GM12878 (cell line): ENCODE data around the gene ZNF827. TPM values are rescaled to one million over a fixed set of nuclear protein-coding genes. Genes with fewer than 3 reads are reported as not detected.

ENCODE experiments used
- CBFB ChIP-seq: IDR thresholded peaks from 2 replicates; pipeline ENCODE4 v1.6.1; 2016; ENCODE audit warnings: antibody characterized with exemption, low read depth
- IKZF1 ChIP-seq: fragments of 450-650 bp; conservative IDR thresholded peaks from 2 replicates; pipeline ENCODE4 v1.6.1; 2017; ENCODE audit warnings: antibody characterized with exemption, mild to moderate bottlenecking
- JUND ChIP-seq: IDR thresholded peaks from 2 replicates; pipeline ENCODE4 v1.6.1; 2012; ENCODE audit warnings: low read depth, mild to moderate bottlenecking, low read length, improper control_type of control experiment, moderate library complexity
- MXI1 ChIP-seq: fragments of 150-350 bp; IDR thresholded peaks from 2 replicates; pipeline ENCODE4 v1.6.1; 2011; ENCODE audit warnings: low read depth, mild to moderate bottlenecking, inconsistent platforms, low read length, improper control_type of control experiment
- RELA ChIP-seq: fragments of 450-650 bp; IDR thresholded peaks from 2 replicates; pipeline ENCODE4 v1.8.0; 2014; ENCODE audit warnings: borderline replicate concordance; ENCODE audit not compliant: partially characterized antibody
- RUNX3 ChIP-seq: IDR thresholded peaks from 2 replicates; pipeline ENCODE4 v1.6.1; 2012; ENCODE audit warnings: low read length, inconsistent platforms
- SIX5 ChIP-seq: IDR thresholded peaks from 2 replicates; pipeline ENCODE4 v1.6.1; 2011; ENCODE audit warnings: mild to moderate bottlenecking, low read depth, low read length, moderate library complexity; ENCODE audit not compliant: severe bottlenecking
- SREBF2 ChIP-seq: IDR thresholded peaks from 2 replicates; pipeline ENCODE4 v1.6.1; 2012; ENCODE audit warnings: mild to moderate bottlenecking, low read length
- WRNIP1 ChIP-seq: IDR thresholded peaks from 2 replicates; pipeline ENCODE4 v1.6.1; 2011; ENCODE audit warnings: low read depth, low read length, improper control_type of control experiment, borderline replicate concordance
- ZBED1 ChIP-seq: IDR thresholded peaks from 2 replicates; pipeline ENCODE4 v1.6.1; 2016; ENCODE audit warnings: borderline replicate concordance
- ZNF622 ChIP-seq: fragments of 450-650 bp; IDR thresholded peaks from 2 replicates; pipeline ENCODE4 v1.6.1; 2017; ENCODE audit warnings: mild to moderate bottlenecking, inconsistent platforms
- polyA plus RNA-seq, 11 experiments: library from polyadenylated mRNA; depleted of rRNA in 4 of 11; unstranded in 6 of 11; stranded (reverse) in 5 of 11; fragments of >200 nt; fragmentation: Nextera tagmentation in 4 of 11; fragmentation: Illumina TruSeq in 1 of 11; extraction: Ambion mirVana in 4 of 11; extraction: Trizol in 1 of 11; gene quantifications; 1 replicate in 1 of 11; 2 replicates in 10 of 11; pipeline versions ENCODE4 v1.2.1 to v1.2.3, GENCODE V29; 2011 to 2016; ENCODE audit warnings: inconsistent platforms in 2 of 11, missing spikeins in 2 of 11, low read depth in 1 of 11
- total RNA-seq, 4 experiments: library from RNA; depleted of rRNA in 3 of 4; stranded (reverse); fragments of >200 nt in 3 of 4; fragmentation: Illumina TruSeq in 1 of 4; extraction: Trizol in 1 of 4; gene quantifications; 2 replicates each; pipeline versions ENCODE4 v1.2.1 to v1.2.3, GENCODE V29; 2013 to 2021
- TF ChIP-seq, protein P1 (sequence below): IDR thresholded peaks from 2 replicates; pipeline ENCODE4 v1.6.1; 2012; ENCODE audit warnings: low read length, inconsistent platforms
- TF ChIP-seq, protein P2 (sequence below): IDR thresholded peaks from 2 replicates; pipeline ENCODE4 v1.6.1; 2011; ENCODE audit warnings: low read depth, mild to moderate bottlenecking, low read length, moderate library complexity, borderline replicate concordance; ENCODE audit errors: extremely low read depth
- TF ChIP-seq, protein P3 (sequence below): fragments of 450-650 bp; conservative IDR thresholded peaks from 2 replicates; pipeline ENCODE4 v1.6.1; 2017; ENCODE audit warnings: mild to moderate bottlenecking, moderate library complexity
- TF ChIP-seq, protein P4 (sequence below): fragments of 450-650 bp; formaldehyde crosslinking; IDR thresholded peaks from 2 replicates; pipeline ENCODE4 v1.4.0; 2022; ENCODE audit warnings: mild to moderate bottlenecking, moderate library complexity
- TF ChIP-seq, protein P5 (sequence below): fragments of 450-650 bp; IDR thresholded peaks from 2 replicates; pipeline ENCODE4 v1.6.1; 2017; ENCODE audit warnings: mild to moderate bottlenecking, moderate library complexity
- TF ChIP-seq, protein P6 (sequence below): IDR thresholded peaks from 2 replicates; pipeline ENCODE4 v1.6.1; 2011; ENCODE audit warnings: low read depth, low read length, improper control_type of control experiment, borderline replicate concordance

ZNF827 gene
- total and polyA plus RNA-seq, 10 of the 15 experiments (the other 5 are each of a cell fraction or from before 2014, with no cell fraction given), result 3.8 to 31.5 (median 13.6) TPM

DNA sequence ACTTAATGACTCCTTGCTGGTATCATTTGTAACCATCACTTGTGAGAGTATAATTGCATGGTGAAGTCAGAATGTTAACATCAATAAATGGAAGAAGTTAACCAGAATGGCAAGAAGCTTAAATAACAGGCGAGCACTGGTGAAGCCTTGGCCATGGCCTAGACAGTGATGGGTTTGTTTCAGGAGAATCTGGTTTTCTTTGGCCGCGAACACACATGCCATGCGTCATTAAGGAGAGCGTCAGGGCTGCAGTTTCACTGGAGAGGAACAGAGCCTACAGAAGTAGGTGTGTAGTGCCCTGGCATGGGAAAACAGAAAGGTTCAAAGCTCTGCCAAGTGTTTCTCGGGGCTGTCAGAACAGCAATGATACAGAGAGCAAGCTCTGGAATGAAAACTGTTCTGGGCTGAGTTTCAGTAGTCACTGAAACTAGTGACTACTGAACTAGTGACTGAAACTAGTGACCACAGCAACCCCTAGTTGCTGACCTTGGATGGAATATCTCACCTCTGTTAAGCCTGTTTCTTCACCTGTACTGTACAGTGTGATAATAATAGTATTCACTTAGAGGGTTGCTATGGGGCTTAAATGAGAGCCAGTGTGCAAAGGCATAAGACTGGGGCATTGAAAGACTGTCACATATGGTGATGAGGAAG, 164.9 kb downstream of the ZNF827 start (continued):
- TF ChIP-seq SIX5 (no peak), RUNX3 (peak; percentile 89), ZBED1 (no peak), IKZF1 (no peak), JUND (no peak), SREBF2 (no peak), ZNF622 (no peak), RELA (no peak), WRNIP1 (no peak), CBFB (no peak), MXI1 (no peak)
- TF ChIP-seq, protein P1, sequence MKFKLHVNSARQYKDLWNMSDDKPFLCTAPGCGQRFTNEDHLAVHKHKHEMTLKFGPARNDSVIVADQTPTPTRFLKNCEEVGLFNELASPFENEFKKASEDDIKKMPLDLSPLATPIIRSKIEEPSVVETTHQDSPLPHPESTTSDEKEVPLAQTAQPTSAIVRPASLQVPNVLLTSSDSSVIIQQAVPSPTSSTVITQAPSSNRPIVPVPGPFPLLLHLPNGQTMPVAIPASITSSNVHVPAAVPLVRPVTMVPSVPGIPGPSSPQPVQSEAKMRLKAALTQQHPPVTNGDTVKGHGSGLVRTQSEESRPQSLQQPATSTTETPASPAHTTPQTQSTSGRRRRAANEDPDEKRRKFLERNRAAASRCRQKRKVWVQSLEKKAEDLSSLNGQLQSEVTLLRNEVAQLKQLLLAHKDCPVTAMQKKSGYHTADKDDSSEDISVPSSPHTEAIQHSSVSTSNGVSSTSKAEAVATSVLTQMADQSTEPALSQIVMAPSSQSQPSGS, result no peak; the same call in 1 of the 2 replicates
- TF ChIP-seq, protein P2, sequence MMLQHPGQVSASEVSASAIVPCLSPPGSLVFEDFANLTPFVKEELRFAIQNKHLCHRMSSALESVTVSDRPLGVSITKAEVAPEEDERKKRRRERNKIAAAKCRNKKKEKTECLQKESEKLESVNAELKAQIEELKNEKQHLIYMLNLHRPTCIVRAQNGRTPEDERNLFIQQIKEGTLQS, result no peak
- TF ChIP-seq, protein P3, sequence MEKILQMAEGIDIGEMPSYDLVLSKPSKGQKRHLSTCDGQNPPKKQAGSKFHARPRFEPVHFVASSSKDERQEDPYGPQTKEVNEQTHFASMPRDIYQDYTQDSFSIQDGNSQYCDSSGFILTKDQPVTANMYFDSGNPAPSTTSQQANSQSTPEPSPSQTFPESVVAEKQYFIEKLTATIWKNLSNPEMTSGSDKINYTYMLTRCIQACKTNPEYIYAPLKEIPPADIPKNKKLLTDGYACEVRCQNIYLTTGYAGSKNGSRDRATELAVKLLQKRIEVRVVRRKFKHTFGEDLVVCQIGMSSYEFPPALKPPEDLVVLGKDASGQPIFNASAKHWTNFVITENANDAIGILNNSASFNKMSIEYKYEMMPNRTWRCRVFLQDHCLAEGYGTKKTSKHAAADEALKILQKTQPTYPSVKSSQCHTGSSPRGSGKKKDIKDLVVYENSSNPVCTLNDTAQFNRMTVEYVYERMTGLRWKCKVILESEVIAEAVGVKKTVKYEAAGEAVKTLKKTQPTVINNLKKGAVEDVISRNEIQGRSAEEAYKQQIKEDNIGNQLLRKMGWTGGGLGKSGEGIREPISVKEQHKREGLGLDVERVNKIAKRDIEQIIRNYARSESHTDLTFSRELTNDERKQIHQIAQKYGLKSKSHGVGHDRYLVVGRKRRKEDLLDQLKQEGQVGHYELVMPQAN, result no peak
- TF ChIP-seq, protein P4, sequence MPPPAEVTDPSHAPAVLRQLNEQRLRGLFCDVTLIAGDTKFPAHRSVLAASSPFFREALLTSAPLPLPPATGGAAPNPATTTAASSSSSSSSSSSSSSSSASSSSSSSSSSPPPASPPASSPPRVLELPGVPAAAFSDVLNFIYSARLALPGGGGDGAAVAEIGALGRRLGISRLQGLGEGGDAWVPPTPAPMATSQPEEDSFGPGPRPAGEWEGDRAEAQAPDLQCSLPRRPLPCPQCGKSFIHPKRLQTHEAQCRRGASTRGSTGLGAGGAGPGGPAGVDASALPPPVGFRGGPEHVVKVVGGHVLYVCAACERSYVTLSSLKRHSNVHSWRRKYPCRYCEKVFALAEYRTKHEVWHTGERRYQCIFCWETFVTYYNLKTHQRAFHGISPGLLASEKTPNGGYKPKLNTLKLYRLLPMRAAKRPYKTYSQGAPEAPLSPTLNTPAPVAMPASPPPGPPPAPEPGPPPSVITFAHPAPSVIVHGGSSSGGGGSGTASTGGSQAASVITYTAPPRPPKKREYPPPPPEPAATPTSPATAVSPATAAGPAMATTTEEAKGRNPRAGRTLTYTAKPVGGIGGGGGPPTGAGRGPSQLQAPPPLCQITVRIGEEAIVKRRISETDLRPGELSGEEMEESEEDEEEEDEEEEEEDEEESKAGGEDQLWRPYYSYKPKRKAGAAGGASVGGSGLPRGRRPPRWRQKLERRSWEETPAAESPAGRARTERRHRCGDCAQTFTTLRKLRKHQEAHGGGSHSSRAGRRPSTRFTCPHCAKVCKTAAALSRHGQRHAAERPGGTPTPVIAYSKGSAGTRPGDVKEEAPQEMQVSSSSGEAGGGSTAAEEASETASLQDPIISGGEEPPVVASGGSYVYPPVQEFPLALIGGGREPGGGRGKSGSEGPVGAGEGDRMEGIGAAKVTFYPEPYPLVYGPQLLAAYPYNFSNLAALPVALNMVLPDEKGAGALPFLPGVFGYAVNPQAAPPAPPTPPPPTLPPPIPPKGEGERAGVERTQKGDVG (CRISPR knock-in tag), result no peak
- TF ChIP-seq, protein P5, sequence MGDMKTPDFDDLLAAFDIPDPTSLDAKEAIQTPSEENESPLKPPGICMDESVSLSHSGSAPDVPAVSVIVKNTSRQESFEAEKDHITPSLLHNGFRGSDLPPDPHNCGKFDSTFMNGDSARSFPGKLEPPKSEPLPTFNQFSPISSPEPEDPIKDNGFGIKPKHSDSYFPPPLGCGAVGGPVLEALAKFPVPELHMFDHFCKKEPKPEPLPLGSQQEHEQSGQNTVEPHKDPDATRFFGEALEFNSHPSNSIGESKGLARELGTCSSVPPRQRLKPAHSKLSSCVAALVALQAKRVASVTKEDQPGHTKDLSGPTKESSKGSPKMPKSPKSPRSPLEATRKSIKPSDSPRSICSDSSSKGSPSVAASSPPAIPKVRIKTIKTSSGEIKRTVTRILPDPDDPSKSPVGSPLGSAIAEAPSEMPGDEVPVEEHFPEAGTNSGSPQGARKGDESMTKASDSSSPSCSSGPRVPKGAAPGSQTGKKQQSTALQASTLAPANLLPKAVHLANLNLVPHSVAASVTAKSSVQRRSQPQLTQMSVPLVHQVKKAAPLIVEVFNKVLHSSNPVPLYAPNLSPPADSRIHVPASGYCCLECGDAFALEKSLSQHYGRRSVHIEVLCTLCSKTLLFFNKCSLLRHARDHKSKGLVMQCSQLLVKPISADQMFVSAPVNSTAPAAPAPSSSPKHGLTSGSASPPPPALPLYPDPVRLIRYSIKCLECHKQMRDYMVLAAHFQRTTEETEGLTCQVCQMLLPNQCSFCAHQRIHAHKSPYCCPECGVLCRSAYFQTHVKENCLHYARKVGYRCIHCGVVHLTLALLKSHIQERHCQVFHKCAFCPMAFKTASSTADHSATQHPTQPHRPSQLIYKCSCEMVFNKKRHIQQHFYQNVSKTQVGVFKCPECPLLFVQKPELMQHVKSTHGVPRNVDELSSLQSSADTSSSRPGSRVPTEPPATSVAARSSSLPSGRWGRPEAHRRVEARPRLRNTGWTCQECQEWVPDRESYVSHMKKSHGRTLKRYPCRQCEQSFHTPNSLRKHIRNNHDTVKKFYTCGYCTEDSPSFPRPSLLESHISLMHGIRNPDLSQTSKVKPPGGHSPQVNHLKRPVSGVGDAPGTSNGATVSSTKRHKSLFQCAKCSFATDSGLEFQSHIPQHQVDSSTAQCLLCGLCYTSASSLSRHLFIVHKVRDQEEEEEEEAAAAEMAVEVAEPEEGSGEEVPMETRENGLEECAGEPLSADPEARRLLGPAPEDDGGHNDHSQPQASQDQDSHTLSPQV, result no peak
- TF ChIP-seq, protein P6, sequence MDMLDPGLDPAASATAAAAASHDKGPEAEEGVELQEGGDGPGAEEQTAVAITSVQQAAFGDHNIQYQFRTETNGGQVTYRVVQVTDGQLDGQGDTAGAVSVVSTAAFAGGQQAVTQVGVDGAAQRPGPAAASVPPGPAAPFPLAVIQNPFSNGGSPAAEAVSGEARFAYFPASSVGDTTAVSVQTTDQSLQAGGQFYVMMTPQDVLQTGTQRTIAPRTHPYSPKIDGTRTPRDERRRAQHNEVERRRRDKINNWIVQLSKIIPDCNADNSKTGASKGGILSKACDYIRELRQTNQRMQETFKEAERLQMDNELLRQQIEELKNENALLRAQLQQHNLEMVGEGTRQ, result no peak
